ENCODE measurements around the gene TLR2. TPM values are rescaled to one million over a fixed set of nuclear protein-coding genes. Genes with fewer than 3 reads are reported as not detected.

Gene TLR2
- total RNA-seq, 1 experiment from 2014 or later: 0.28 TPM

DNA sequence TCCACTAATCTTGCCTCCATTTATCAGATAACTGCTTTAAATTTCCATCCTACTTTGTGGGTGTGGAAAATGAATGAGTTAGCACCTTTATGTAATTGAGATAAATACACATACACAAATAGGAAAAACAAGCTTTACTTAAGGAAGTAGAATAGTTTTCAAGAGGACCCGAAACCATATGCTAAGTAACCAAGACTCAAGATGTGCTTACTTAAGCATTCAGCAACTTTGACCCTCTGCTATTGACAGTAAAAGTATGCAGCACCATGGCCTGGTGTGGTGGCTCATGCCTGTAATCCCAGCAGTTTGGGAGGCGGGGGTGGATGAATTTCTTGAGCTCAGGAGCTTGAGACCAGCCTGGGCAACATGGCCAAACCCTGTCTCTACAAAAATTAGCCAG, 45.8 kb downstream of the TLR2 start:
- TF ChIP-seq POLR2AphosphoS5 (IDR thresholded peaks at IDR 0.05; ENCODE audit: low read depth, low read length): no peak
- TF ChIP-seq, protein P1, sequence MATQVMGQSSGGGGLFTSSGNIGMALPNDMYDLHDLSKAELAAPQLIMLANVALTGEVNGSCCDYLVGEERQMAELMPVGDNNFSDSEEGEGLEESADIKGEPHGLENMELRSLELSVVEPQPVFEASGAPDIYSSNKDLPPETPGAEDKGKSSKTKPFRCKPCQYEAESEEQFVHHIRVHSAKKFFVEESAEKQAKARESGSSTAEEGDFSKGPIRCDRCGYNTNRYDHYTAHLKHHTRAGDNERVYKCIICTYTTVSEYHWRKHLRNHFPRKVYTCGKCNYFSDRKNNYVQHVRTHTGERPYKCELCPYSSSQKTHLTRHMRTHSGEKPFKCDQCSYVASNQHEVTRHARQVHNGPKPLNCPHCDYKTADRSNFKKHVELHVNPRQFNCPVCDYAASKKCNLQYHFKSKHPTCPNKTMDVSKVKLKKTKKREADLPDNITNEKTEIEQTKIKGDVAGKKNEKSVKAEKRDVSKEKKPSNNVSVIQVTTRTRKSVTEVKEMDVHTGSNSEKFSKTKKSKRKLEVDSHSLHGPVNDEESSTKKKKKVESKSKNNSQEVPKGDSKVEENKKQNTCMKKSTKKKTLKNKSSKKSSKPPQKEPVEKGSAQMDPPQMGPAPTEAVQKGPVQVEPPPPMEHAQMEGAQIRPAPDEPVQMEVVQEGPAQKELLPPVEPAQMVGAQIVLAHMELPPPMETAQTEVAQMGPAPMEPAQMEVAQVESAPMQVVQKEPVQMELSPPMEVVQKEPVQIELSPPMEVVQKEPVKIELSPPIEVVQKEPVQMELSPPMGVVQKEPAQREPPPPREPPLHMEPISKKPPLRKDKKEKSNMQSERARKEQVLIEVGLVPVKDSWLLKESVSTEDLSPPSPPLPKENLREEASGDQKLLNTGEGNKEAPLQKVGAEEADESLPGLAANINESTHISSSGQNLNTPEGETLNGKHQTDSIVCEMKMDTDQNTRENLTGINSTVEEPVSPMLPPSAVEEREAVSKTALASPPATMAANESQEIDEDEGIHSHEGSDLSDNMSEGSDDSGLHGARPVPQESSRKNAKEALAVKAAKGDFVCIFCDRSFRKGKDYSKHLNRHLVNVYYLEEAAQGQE (IDR thresholded peaks at IDR 0.05; ENCODE audit: insufficient read depth in 1 of 2, low read depth in 2 of 2, low read length in 1 of 2): no peak
- no peak for TF ChIP-seq TCF7L2 (IDR thresholded peaks at IDR 0.05; ENCODE audit: low read depth, low read length)
- TF ChIP-seq SIN3A (IDR thresholded peaks at IDR 0.05; ENCODE audit: borderline replicate concordance, insufficient read depth, low read depth, low read length): no peak
- Histone ChIP-seq H3K27ac (ENCODE audit: low read length) (no peak overlapping the region), H3K4me1 (ENCODE audit: control insufficient read depth, insufficient read depth, low read length) (no peaks in the 10 kb centered on the region), H3K4me3 (ENCODE audit: low read depth in 2 of 2, low read length in 2 of 2) (no peak overlapping the region), H3K36me3 (ENCODE audit: control insufficient read depth, insufficient read depth, low read length) (no peaks in the 10 kb centered on the region), H3K27me3 (ENCODE audit: control insufficient read depth, insufficient read depth, low read length) (no peaks in the 10 kb centered on the region; the same call in 1 of the 2 replicates), H3K9me3 (ENCODE audit: control insufficient read depth, insufficient read depth, low read depth, low read length) (no peaks in the 10 kb centered on the region)
- BruUV-seq (replicated peaks): no TSS peak
- ATAC-seq (no peak), DNase-seq (ENCODE audit: low read depth, low spot score) (no peak)
- intact Hi-C loops (cut with micrococcal nuclease; ENCODE audit: unreplicated experiment): no loop called here
- CTCF ChIA-PET: no interaction called here
- in situ Hi-C loops (cut with HindIII; ENCODE audit: low pct_unique_long_range_greater_than_20kb, low sequenced_read_pairs): no loop called here
- POLR2A ChIA-PET: interaction anchor here (0.6 kb wide), 1 partner anchor 470 kb away, joined by 4 read pairs; no protein-coding TSS in a partner anchor

DNA sequence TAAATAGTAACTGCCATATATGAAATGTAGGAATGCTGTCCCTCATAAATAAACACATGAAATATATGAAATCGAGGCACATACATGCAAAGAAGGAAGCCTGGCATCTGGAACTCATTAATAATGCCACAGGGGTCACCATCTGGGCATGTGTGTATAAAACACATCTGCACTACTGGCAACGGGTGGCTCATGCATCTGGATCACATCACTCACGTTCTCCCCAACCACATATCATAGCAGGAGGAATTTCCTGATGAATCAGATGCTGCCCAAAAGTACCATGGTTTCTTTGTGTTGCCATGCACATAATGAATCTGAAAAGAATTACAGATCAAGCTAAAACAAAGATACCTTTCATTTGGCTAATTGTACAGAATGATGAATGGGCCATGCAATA, 47.2 kb downstream of the TLR2 start:
- DNase-seq (ENCODE audit: low read depth, low spot score): no peak
- no peak overlapping the region for H3K27ac ChIP-seq (ENCODE audit: low read length)
- intact Hi-C loops (cut with micrococcal nuclease; ENCODE audit: unreplicated experiment): no loop called here
- no TSS peak for BruUV-seq (replicated peaks)
- ATAC-seq: no peak
- CTCF ChIA-PET: no interaction called here
- POLR2A ChIA-PET: no interaction called here
- H3K4me3 ChIP-seq (ENCODE audit: low read depth in 2 of 2, low read length in 2 of 2): no peak overlapping the region
- in situ Hi-C loops (cut with HindIII; ENCODE audit: low pct_unique_long_range_greater_than_20kb, low sequenced_read_pairs): no loop called here
- TF ChIP-seq POLR2AphosphoS5 (IDR thresholded peaks at IDR 0.05; ENCODE audit: low read depth, low read length) (no peak), TCF7L2 (IDR thresholded peaks at IDR 0.05; ENCODE audit: low read depth, low read length) (no peak), SIN3A (IDR thresholded peaks at IDR 0.05; ENCODE audit: borderline replicate concordance, insufficient read depth, low read depth, low read length) (no peak)
- TF ChIP-seq, protein P2, sequence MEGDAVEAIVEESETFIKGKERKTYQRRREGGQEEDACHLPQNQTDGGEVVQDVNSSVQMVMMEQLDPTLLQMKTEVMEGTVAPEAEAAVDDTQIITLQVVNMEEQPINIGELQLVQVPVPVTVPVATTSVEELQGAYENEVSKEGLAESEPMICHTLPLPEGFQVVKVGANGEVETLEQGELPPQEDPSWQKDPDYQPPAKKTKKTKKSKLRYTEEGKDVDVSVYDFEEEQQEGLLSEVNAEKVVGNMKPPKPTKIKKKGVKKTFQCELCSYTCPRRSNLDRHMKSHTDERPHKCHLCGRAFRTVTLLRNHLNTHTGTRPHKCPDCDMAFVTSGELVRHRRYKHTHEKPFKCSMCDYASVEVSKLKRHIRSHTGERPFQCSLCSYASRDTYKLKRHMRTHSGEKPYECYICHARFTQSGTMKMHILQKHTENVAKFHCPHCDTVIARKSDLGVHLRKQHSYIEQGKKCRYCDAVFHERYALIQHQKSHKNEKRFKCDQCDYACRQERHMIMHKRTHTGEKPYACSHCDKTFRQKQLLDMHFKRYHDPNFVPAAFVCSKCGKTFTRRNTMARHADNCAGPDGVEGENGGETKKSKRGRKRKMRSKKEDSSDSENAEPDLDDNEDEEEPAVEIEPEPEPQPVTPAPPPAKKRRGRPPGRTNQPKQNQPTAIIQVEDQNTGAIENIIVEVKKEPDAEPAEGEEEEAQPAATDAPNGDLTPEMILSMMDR (IDR thresholded peaks at IDR 0.05): no peak
- TF ChIP-seq, protein P1 (IDR thresholded peaks at IDR 0.05; ENCODE audit: insufficient read depth in 1 of 2, low read depth in 2 of 2, low read length in 1 of 2): no peak
- no peaks in the 10 kb centered on the region for H3K4me1 ChIP-seq (ENCODE audit: control insufficient read depth, insufficient read depth, low read length)
- H3K36me3 ChIP-seq (ENCODE audit: control insufficient read depth, insufficient read depth, low read length): no peaks in the 10 kb centered on the region
- H3K9me3 ChIP-seq (ENCODE audit: control insufficient read depth, insufficient read depth, low read depth, low read length): no peaks in the 10 kb centered on the region
- no peaks in the 10 kb centered on the region; the same call in 1 of the 2 replicates for H3K27me3 ChIP-seq (ENCODE audit: control insufficient read depth, insufficient read depth, low read length)
